IMR-90 (cell line): ENCODE measurements around the gene MZT2A. TPM values are rescaled to one million over a fixed set of nuclear protein-coding genes. Genes with fewer than 3 reads are reported as not detected.
"Not testable (repeated sequence)": the region's sequence is repeated elsewhere in the genome, so short reads cannot be mapped to it uniquely, and the experiment has no call there.

ENCODE experiments used
- ATAC-seq: fragments of 200-7000 bp; cut with Tn5 transposase; 2 replicates; pipeline ENCODE4 v1.9.1; 2020; ENCODE audit warnings: low read depth, mild to moderate bottlenecking, moderate library complexity
- BruUV-seq: library from RNA; stranded (reverse); fragments of 400-500 nt; replicated peaks from 2 replicates; lab custom pipeline; 2021; lab: Mats Ljungman, UMichigan
- CTCF ChIA-PET: fragments of 300-600 bp; formaldehyde crosslinking; extraction: SDS; loops from one replicate; lab custom pipeline; 2021; ENCODE audit warnings: antibody characterized with exemption; lab: Yijun Ruan, JAX
- POLR2A ChIA-PET: fragments of 300-600 bp; sonication (Branson Sonifier 250); formaldehyde crosslinking; loops from one replicate; lab custom pipeline; 2022; ENCODE audit warnings: antibody characterized with exemption; ENCODE audit not compliant: unreplicated experiment; lab: Charles Lee
- DNase-seq: peaks from one replicate; pipeline ENCODE4 v3.0.0; 2013
- H2AFZ ChIP-seq: replicated peaks from 2 replicates; pipeline ENCODE3; 2013; ENCODE audit warnings: low read length, mild to moderate bottlenecking; ENCODE audit not compliant: poor library complexity
- H2AK5ac ChIP-seq: 2 replicates; pipeline ENCODE4 v1.6.1; 2013; ENCODE audit warnings: low read depth, low read length, inconsistent platforms
- H2AK9ac ChIP-seq: replicated peaks from 2 replicates; pipeline ENCODE3; 2013; ENCODE audit warnings: mild to moderate bottlenecking, low read depth, low read length, moderate library complexity; ENCODE audit not compliant: poor library complexity
- H2BK120ac ChIP-seq: 2 replicates; pipeline ENCODE4 v1.6.1; 2013; ENCODE audit warnings: low read depth, low read length, inconsistent platforms
- H2BK15ac ChIP-seq: 3 replicates; pipeline ENCODE4 v1.6.1; 2013; ENCODE audit warnings: low read depth, low read length, inconsistent platforms
- H2BK20ac ChIP-seq: 2 replicates; pipeline ENCODE4 v1.6.1; 2013; ENCODE audit warnings: low read depth, mild to moderate bottlenecking, inconsistent platforms, low read length, moderate library complexity
- H2BK5ac ChIP-seq: 2 replicates; pipeline ENCODE4 v1.6.1; 2013; ENCODE audit warnings: mild to moderate bottlenecking, low read depth, low read length, inconsistent platforms; ENCODE audit not compliant: poor library complexity, severe bottlenecking
- H3K14ac ChIP-seq: replicated peaks from 2 replicates; pipeline ENCODE4 v1.6.1; 2013; ENCODE audit warnings: low read depth, low read length, inconsistent platforms
- H3K18ac ChIP-seq: 2 replicates; pipeline ENCODE4 v1.6.1; 2013; ENCODE audit warnings: low read depth, low read length, control low read depth
- H3K23ac ChIP-seq: 2 replicates; pipeline ENCODE4 v1.6.1; 2013; ENCODE audit warnings: low read depth, low read length, inconsistent platforms
- H3K27ac ChIP-seq: 2 replicates; pipeline ENCODE4 v1.5.1; 2013; ENCODE audit warnings: mild to moderate bottlenecking, control low read depth, low read length; ENCODE audit not compliant: insufficient read depth
- H3K27me3 ChIP-seq: 2 replicates; pipeline ENCODE4 v1.6.1; 2013; ENCODE audit warnings: low read length; ENCODE audit not compliant: control insufficient read depth, insufficient read depth
- H3K36me3 ChIP-seq: 2 replicates; pipeline ENCODE4 v1.6.1; 2013; ENCODE audit warnings: low read length, mixed read lengths; ENCODE audit not compliant: control insufficient read depth, insufficient read depth
- H3K4ac ChIP-seq: 2 replicates; pipeline ENCODE4 v1.6.1; 2013; ENCODE audit warnings: low read depth, low read length, inconsistent platforms
- H3K4me1 ChIP-seq: 2 replicates; pipeline ENCODE4 v1.6.1; 2013; ENCODE audit warnings: low read length, mixed read lengths; ENCODE audit not compliant: control insufficient read depth, insufficient read depth
- H3K4me2 ChIP-seq: 2 replicates; pipeline ENCODE4 v1.6.1; 2013; ENCODE audit warnings: low read depth, mild to moderate bottlenecking, control low read depth, low read length, moderate library complexity
- H3K4me3 ChIP-seq: 2 replicates; pipeline ENCODE4 v1.5.1; 2013; ENCODE audit warnings: low read depth, mild to moderate bottlenecking, control low read depth, low read length, moderate library complexity; ENCODE audit not compliant: insufficient read depth
- H3K56ac ChIP-seq: 2 replicates; pipeline ENCODE4 v1.6.1; 2013; ENCODE audit warnings: low read length, inconsistent platforms; ENCODE audit not compliant: insufficient read depth; ENCODE audit errors: extremely low read depth
- H3K79me1 ChIP-seq, 2 experiments: 2 replicates each; pipeline ENCODE4 v1.6.1; 2013; ENCODE audit warnings: low read length in 2 of 2, inconsistent platforms in 1 of 2, low read depth in 1 of 2
- H3K9ac ChIP-seq: 2 replicates; pipeline ENCODE4 v1.6.1; 2013; ENCODE audit warnings: low read depth, low read length, control low read depth
- H3K9me1 ChIP-seq: 2 replicates; pipeline ENCODE4 v1.6.1; 2013; ENCODE audit warnings: low read length, inconsistent platforms; ENCODE audit not compliant: insufficient read depth
- H3K9me3 ChIP-seq: 2 replicates; pipeline ENCODE4 v1.6.1; 2013; ENCODE audit warnings: low read length; ENCODE audit not compliant: control insufficient read depth, insufficient read depth
- H4K20me1 ChIP-seq: 2 replicates; pipeline ENCODE4 v1.6.1; 2013; ENCODE audit warnings: low read length, inconsistent platforms; ENCODE audit not compliant: insufficient read depth
- H4K5ac ChIP-seq: 2 replicates; pipeline ENCODE4 v1.6.1; 2013; ENCODE audit warnings: mild to moderate bottlenecking, low read depth, low read length, control low read depth
- H4K8ac ChIP-seq, 2 experiments: 2 replicates each; pipeline ENCODE4 v1.6.1; 2013; ENCODE audit warnings: low read depth in 2 of 2, low read length in 2 of 2, control low read depth in 1 of 2, inconsistent platforms in 1 of 2
- H4K91ac ChIP-seq: 2 replicates; pipeline ENCODE4 v1.6.1; 2013; ENCODE audit warnings: low read depth, low read length, inconsistent platforms; ENCODE audit not compliant: insufficient read depth
- BHLHE40 ChIP-seq: fragments of 150-350 bp; IDR thresholded peaks from 2 replicates; pipeline ENCODE4 v1.6.1; 2016; ENCODE audit warnings: mild to moderate bottlenecking, low read depth, low read length
- CEBPB ChIP-seq: IDR thresholded peaks from 2 replicates; pipeline ENCODE4 v1.6.1; 2012; ENCODE audit warnings: low read depth, low read length, improper control_type of control experiment
- NFE2L2 ChIP-seq: fragments of 150-350 bp; IDR thresholded peaks from 2 replicates; pipeline ENCODE4 v1.6.1; 2016; ENCODE audit warnings: low read depth, mild to moderate bottlenecking, low read length
- RFX5 ChIP-seq: IDR thresholded peaks from 2 replicates; pipeline ENCODE4 v1.8.0; 2012; ENCODE audit warnings: low read depth, mild to moderate bottlenecking, low read length, moderate library complexity
- WGBS, 2 experiments: methylation state at CpG; one replicate each; pipeline versions ENCODE4 v1.1.5 to v1.1.7; 2013; ENCODE audit warnings: missing lambda C conversion rate in 2 of 2; ENCODE audit not compliant: insufficient read length in 1 of 2; ENCODE audit errors: extremely low coverage in 2 of 2; 5-methylcytosine and 5-hydroxymethylcytosine counted together
- dilution Hi-C: fragments of 300-500 bp; cut with HindIII; formaldehyde crosslinking; loops from one replicate; pipeline ENCODE4 v1.14.3; 2018; ENCODE audit warnings: low sequenced_read_pairs; ENCODE audit not compliant: unreplicated experiment
- in situ Hi-C: fragments of 300-500 bp; cut with MboI; formaldehyde crosslinking; loops from 3 replicates; pipeline ENCODE4 v1.14.3; 2019; ENCODE audit warnings: low sequenced_read_pairs, inconsistent platforms, mixed read lengths
- intact Hi-C: fragments of 100-400 bp; cut with micrococcal nuclease; formaldehyde crosslinking; loops from 2 replicates; pipeline ENCODE4 v1.10.0; 2022
- polyA plus RNA-seq, 3 experiments: library from polyadenylated mRNA; depleted of rRNA; stranded (reverse); fragments of >200 nt; gene quantifications; 2 replicates each; pipeline ENCODE4 v1.2.3, GENCODE V29; 2012; ENCODE audit warnings: low replicate concordance in 1 of 3
- total RNA-seq: library from RNA; depleted of rRNA; stranded (reverse); fragments of >200 nt; gene quantifications from 2 replicates; pipeline ENCODE4 v1.2.3, GENCODE V29; 2012

The MZT2A gene
- total and polyA plus RNA-seq, 2 of the 4 experiments (the other 2 are of a cell fraction), result 23.1 to 82.3 TPM

DNA sequence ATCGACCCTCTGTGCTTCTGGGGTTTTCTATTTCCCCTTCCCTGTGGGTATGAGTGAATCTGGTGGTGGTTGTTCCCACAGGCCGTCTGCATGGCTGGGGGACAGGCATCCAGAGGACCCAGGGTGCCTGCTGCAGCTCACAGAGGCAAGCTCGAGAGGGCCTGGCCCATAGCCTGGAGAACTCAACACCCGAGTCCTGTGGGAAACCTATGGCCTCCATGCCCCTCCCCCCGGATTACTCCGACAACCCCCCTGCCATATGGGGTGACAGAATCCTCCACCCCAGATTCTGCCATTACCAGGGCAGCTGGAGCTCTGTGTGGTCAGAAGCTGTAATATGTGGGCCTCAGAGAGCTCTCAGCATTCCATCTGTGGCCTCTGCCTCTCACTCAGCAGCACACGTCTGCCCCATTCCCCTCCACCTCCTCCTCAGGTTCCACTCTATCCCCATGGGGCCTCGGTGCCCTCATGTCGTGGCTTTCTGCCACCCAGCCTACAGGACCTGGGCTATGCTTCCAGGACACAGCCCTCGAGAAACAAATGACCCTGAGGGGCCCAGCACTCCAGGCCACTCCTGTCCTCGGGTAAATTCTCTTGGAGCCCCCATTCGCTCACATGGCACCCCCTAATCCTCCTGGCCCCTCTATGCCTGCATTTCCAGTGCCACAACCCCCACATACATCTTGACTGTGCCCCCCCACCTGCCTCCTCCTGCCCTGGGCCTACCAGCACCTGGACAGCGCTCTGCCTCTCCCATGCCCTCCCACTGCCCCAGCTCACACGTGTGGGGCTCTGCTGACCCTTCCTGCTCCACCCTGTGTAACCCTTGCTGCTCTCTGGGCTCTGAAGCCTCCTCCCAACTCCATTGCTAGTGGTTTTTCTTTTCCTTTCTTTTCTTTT, 3.6 kb downstream of the MZT2A start:
- Histone ChIP-seq H2AFZ (no peak overlapping the region), H3K23ac (no peak overlapping the region), H3K4me2 (no peak overlapping the region), H3K4me1 (0 out of 2 replicates have a peak, but pooled peaks cover 2% of the 10 kb centered on the region), H3K36me3 (peaks cover 6% of the 10 kb centered on the region), H4K91ac (no peak overlapping the region), H3K27ac (no peak overlapping the region), H2AK9ac (no peak overlapping the region), H3K79me1 (peaks cover 0 to 33% of the 10 kb centered on the region in 2 experiments; a peak in 1 of 4 replicates), H3K56ac (no peak overlapping the region), H3K9me3 (no peaks in the 10 kb centered on the region), H3K18ac (no peak overlapping the region), H3K4ac (no peak overlapping the region), H3K9me1 (no peaks in the 10 kb centered on the region), H4K8ac (no peak overlapping the region), H3K14ac (no peak overlapping the region), H3K27me3 (no peaks in the 10 kb centered on the region), H4K5ac (no peak overlapping the region), H2BK5ac (no peak overlapping the region), H4K20me1 (no peaks in the 10 kb centered on the region; the same call in 1 of the 2 replicates), H3K9ac (no peak overlapping the region), H2BK15ac (no peak overlapping the region), H2BK20ac (no peak overlapping the region), H3K4me3 (no peak overlapping the region), H2AK5ac (no peak overlapping the region), H2BK120ac (no peak overlapping the region)
- WGBS, 2 experiments, result 88% methylated on average over 4 of the region's 14 CpGs; no CpG with 5 or more reads in 1 of the 2 experiments
- ATAC-seq, result no peak
- DNase-seq, result no peak
- CTCF ChIA-PET, result interaction anchor here (0.6 kb wide), 1 partner anchor 74 kb away, joined by 4 read pairs; no protein-coding TSS in a partner anchor
- BruUV-seq, result no TSS peak
- in situ Hi-C loops (no loop called here), intact Hi-C loops (no loop called here), dilution Hi-C loops (no loop called here)
- no peak for TF ChIP-seq CEBPB
- no peak for TF ChIP-seq NFE2L2
- TF ChIP-seq RFX5, result no peak
- no peak for TF ChIP-seq BHLHE40
- POLR2A ChIA-PET, result no interaction called here

DNA sequence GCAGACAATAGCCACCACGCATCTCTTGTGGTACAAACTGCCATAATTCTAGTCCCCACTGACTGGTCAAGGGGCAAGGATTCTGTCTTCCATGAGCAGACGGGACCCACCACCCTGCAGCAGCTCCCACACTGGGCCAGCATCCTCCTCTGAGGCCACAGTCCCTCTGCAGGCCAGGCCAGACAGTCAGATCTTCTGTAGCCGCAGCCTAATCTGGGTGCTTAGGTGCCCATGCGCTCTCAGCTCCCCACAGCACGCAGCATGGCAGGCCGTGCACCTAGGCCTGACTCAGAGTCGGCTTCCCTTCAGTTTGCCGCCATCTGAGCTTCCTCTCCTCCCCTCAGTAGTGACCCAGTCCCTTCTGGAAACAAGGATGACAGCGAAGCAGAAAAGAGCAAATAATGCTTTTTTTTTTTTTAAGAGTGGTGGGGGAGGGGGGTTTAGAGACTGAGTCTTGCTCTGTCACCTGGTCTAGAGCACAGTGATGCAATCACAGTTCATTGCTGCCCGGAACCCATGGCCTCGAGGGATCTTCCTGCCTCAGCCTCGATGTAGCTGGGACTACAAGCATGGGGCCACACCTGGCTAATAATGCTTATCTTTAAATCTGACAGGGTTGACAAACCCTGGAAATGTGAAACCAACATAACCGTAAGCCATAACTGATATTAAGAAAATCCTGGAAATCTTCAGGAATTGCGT, 5.8 kb downstream of the MZT2A start:
- H3K4ac ChIP-seq, DNase-seq, H2BK15ac ChIP-seq, H2BK120ac ChIP-seq, H2BK20ac ChIP-seq, H3K23ac ChIP-seq, H3K14ac ChIP-seq, H4K8ac ChIP-seq, CTCF ChIA-PET, H3K9me1 ChIP-seq, H4K91ac ChIP-seq, H4K5ac ChIP-seq, H3K18ac ChIP-seq, H3K4me3 ChIP-seq, H3K9me3 ChIP-seq, in situ Hi-C loops, H4K20me1 ChIP-seq, BruUV-seq, H3K56ac ChIP-seq, H3K4me2 ChIP-seq, H3K36me3 ChIP-seq, ATAC-seq, intact Hi-C loops, H2AK9ac ChIP-seq, H3K9ac ChIP-seq, H2AK5ac ChIP-seq, H3K4me1 ChIP-seq, H3K27ac ChIP-seq, POLR2A ChIA-PET, H2AFZ ChIP-seq, H2BK5ac ChIP-seq, H3K27me3 ChIP-seq, dilution Hi-C loops: not testable (repeated sequence)
- H3K79me1 ChIP-seq, result peaks cover 0 to 25% of the 10 kb centered on the region in 2 experiments; a peak in 1 of 4 replicates
- 97% methylated on average over 5 of the region's 14 CpGs; no CpG with 5 or more reads in 1 of the 2 experiments for WGBS, 2 experiments
